Kidney epithelial cell (primary cell): ENCODE measurements around the gene PCSK5. TPM values are rescaled to one million over a fixed set of nuclear protein-coding genes. Genes with fewer than 3 reads are reported as not detected.
"Not testable (repeated sequence)": the region's sequence is repeated elsewhere in the genome, so short reads cannot be mapped to it uniquely, and the experiment has no call there.

Experiments used
- DNase-seq: peaks from one replicate; pipeline ENCODE4 v3.0.0-alpha.2; 2010; ENCODE audit warnings: low read depth
- H3K27me3 ChIP-seq: 2 replicates; pipeline ENCODE4 v1.6.0; 2011; ENCODE audit warnings: low read length; ENCODE audit not compliant: control insufficient read depth, insufficient read depth
- H3K36me3 ChIP-seq: 2 replicates; pipeline ENCODE4 v1.5.1; 2011; ENCODE audit warnings: low read length; ENCODE audit not compliant: control insufficient read depth, insufficient read depth
- H3K4me3 ChIP-seq: 2 replicates; pipeline ENCODE4 v1.5.1; 2011; ENCODE audit warnings: low read depth, mild to moderate bottlenecking, control low read depth, low read length
- CTCF ChIP-seq: IDR thresholded peaks from 2 replicates; pipeline ENCODE4 v1.5.1; 2011; ENCODE audit warnings: mild to moderate bottlenecking, moderate library complexity, low read length, control low read depth, inconsistent platforms; ENCODE audit not compliant: insufficient read depth, poor library complexity, severe bottlenecking
- total RNA-seq: library from RNA; depleted of rRNA; stranded (reverse); fragments of >200 nt; gene quantifications from 2 replicates; pipeline ENCODE4 v1.2.3, GENCODE V29; 2015

The PCSK5 gene
- total RNA-seq, 1 donor from 2014 or later = 3.8 TPM

GRCh38 chr9:76298521-76299144 lies 408.2 kb downstream of the PCSK5 start:
- no peak for TF ChIP-seq CTCF
- no peak overlapping the region for H3K4me3 ChIP-seq
- no peaks in the 10 kb centered on the region for H3K36me3 ChIP-seq
- DNase-seq = no peak
- H3K27me3 ChIP-seq = no peaks in the 10 kb centered on the region

GRCh38 chr9:76302543-76302942 lies 412.1 kb downstream of the PCSK5 start:
- TF ChIP-seq CTCF = no peak
- H3K27me3 ChIP-seq = no peaks in the 10 kb centered on the region
- no peak overlapping the region for H3K4me3 ChIP-seq
- no peak for DNase-seq
- no peaks in the 10 kb centered on the region for H3K36me3 ChIP-seq

- Histone ChIP-seq H3K4me3 (no peak overlapping the region), H3K27me3 (no peaks in the 10 kb centered on the region), H3K36me3 (no peaks in the 10 kb centered on the region)
- no peak for DNase-seq
- peak; percentile 51 for TF ChIP-seq CTCF
Measured at GRCh38 chr9:76302947-76303550, 412.6 kb downstream of the PCSK5 start.

GRCh38 chr9:76307047-76307446 lies 416.6 kb downstream of the PCSK5 start:
- H3K4me3 ChIP-seq, H3K27me3 ChIP-seq, H3K36me3 ChIP-seq, DNase-seq: not testable (repeated sequence)
- peak; percentile 14 for TF ChIP-seq CTCF

- no peaks in the 10 kb centered on the region for H3K27me3 ChIP-seq
- no peaks in the 10 kb centered on the region for H3K36me3 ChIP-seq
- H3K4me3 ChIP-seq = no peak overlapping the region
- no peak for DNase-seq
- no peak for TF ChIP-seq CTCF
Measured at GRCh38 chr9:76310577-76310976, 420.1 kb downstream of the PCSK5 start.

- Histone ChIP-seq H3K4me3 (no peak overlapping the region), H3K27me3 (no peaks in the 10 kb centered on the region), H3K36me3 (no peaks in the 10 kb centered on the region)
- TF ChIP-seq CTCF = no peak
- no peak for DNase-seq
Measured at GRCh38 chr9:76310991-76311390, 420.5 kb downstream of the PCSK5 start.
